HG03060 (cell line): ENCODE measurements around the gene EMID1.
"Not testable (repeated sequence)": the region's sequence is repeated elsewhere in the genome, so short reads cannot be mapped to it uniquely, and the experiment has no call there.

Source experiments
- ATAC-seq: cut with Tn5 transposase; IDR thresholded peaks from one replicate; pipeline ENCODE4 v1.9.1; 2021; ENCODE audit warnings: low read depth, moderate number of reproducible peaks; ENCODE audit not compliant: unreplicated experiment

EMID1 gene

GRCh38 chr22:29225422-29226090 lies 19.9 kb downstream of the EMID1 start:
- no peak for ATAC-seq

DNA sequence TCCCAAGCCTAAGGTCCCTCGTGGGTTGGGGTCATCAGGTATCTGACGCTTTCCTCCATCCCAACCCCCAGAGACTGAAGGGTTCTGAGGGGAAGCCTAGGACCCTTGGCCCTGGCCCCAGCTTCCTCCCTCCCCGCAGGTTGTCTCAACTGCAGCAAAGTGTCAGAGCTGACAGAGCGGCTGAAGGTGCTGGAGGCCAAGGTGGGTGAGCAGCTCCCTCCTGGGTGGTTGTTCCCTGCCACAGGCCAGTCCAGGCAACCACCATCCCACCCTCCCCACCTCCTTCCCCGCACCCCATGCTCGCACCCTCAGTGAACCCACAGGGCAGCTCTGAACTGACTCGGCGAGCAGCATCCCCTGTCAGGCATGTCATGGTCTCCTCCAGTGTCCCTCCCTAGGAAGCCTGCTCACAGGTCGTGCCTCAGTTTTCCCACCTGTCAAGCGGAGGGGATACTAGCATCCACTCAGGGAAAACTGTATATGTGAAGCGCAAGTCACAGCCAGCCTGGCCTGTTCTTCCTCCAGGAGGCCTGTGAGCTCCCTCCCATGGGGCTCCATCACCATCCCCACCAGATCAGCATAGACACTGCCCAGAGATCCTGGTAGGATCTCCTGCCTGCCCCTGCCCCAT lies 20.8 kb downstream of the EMID1 start:
- no peak for ATAC-seq

GRCh38 chr22:29230972-29231875 lies 25.5 kb downstream of the EMID1 start:
- no peak for ATAC-seq

- ATAC-seq: no peak
Observed at GRCh38 chr22:29231971-29232959, 26.6 kb downstream of the EMID1 start.

DNA sequence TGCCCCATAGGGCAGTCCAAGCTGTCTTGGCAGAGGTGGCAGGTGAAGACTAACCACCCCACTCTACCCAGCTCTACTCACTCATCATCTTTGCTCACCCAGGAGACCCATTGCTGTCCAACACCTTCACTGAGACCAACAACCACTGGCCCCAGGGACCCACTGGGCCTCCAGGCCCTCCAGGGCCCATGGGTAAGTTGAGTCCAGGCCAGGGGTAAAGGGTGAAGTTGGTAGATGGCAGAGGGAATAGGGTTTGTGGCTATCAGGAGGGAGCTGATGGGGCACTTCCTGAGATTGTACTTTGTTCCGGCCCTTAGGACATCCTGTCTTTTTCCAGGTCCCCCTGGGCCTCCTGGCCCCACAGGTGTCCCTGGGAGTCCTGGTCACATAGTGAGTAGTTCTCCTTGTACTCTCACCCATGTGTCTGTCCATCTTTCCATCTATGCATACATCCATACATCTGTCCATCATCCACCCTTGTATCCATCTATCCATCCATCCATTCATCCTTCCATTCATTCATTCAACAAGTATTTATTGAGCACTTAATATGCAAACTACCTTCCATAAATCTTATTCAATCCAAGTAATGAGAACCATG lies 27.7 kb downstream of the EMID1 start:
- no peak for ATAC-seq

GRCh38 chr22:29240481-29240880 lies 34.8 kb downstream of the EMID1 start:
- not testable (repeated sequence) for ATAC-seq

- no peak for ATAC-seq
Observed at GRCh38 chr22:29243874-29244446, 38.3 kb downstream of the EMID1 start.

DNA sequence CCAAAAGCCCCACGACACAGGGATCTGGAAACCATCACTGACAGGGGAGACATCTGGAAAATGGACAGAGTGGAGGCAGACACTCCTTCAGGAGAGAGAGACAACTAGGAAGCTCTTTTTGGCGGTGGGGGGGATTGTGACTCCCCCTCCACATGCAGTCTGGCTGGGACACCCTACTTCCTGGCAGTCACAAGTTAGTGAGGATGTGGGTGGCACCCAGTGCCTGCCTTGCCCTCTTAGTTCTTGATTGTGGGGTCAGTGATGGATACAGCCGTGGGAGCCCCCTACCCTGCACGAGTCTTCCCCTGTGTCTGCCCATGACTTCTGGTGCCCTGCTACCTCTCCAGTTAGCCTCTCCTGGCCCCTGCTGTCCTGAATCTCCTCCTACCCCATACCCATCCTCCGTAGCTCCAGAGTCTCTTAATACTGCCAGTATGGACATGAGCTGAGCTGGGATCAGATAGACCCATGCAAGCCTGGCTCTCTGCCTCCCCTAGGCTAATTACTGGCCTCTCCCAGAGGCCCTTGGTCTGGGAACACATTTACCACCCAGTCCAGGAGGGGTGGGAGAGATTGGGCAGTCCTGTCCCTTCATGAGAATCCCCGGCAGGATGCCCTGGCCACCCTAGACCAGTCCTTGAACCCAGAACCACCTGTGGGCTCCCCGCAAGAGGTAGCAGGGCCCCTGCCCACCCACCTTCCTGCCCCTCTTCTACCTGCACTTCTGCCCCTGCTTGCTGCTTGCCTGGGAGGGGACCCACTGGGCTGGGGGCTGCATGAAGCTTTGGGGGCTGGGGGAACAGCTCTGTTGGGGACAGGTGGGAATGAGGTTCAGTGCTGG lies 39.3 kb downstream of the EMID1 start:
- ATAC-seq: no peak

- ATAC-seq: no peak
Observed at GRCh38 chr22:29245626-29246385, 40.1 kb downstream of the EMID1 start.

DNA sequence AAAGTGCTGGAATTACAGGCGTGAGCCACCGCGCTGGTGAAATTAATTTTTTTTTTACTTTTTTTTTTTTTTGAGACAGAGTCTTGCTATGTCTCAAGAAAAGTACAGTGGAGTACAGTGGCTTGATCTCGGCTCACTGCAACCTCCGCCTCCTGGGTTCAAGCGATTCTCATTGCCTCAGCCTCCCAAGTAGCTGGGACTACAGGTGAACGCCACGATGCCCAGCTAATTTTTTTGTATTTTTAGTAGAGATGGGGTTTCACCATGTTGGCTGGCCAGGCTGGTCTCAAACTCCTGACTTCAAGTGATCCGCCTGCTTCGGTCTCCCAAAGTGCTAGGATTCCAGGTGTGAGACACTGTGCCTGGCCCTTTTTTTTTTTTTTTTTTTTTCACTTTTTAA lies 42.2 kb downstream of the EMID1 start:
- ATAC-seq: not testable (repeated sequence)

DNA sequence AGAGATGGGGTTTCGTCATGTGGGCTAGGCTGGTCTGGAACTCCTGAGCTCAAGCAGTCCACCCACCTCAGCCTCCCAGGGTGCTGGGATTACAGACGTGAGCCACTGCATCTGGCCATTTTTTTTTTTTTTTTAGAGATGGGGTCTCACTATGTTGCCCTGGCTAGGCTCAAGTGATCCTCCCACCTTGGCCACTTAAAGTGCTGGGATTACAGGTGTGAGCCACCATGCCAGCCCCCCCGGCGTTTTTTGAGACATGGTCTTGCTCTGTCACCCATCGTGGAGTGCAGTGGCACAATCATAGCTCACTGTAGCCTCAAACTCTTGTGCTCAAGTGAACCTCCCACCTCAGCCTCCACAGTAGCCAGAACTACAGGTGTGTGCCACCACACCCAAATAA lies 45.6 kb downstream of the EMID1 start:
- no peak for ATAC-seq

GRCh38 chr22:29251981-29252911 lies 46.5 kb downstream of the EMID1 start:
- no peak for ATAC-seq

DNA sequence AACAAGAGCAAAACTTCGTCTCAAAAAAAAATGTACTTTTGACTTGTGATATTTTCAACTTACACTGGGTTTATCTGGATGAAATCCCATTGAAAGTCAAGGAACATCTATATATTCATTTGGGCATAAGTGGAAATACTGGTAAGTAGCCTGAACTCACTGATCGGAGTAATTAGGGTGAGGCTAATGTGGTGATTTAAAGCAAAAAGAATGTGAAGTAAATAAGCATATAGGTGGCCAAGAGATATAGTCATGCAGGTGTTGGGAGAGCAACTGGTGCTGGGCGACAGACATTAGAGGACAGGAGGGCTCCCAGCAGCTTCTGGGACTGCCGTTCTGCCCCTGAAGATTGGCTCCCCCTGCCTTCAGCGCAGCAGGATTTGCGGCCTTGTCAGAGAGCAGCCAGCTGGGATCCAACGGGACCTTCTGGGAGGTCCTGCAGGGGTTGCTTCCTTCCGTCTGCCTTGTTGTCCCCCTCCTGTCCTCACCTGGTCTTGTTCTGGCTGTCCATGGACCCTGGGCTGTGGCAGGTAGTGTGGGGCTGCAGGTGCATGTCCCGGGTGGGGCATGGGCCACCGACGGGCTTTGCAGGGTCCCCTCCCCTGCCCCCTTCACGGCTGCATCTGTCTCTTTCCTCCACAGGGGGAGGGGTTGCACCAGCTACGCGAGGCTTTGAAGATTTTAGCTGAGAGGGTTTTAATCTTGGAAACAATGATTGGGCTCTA lies 48.0 kb downstream of the EMID1 start:
- no peak for ATAC-seq

- no peak for ATAC-seq
Observed at GRCh38 chr22:29254286-29254660, 48.6 kb downstream of the EMID1 start.

- no peak for ATAC-seq
Observed at GRCh38 chr22:29255064-29255621, 49.4 kb downstream of the EMID1 start.
